ENCODE data around the gene TWIST1.

TWIST1 gene

GRCh38 chr7:19113002-19113350, 4.5 kb downstream of the TWIST1 start:
- DNase-seq, result no peak

- no peak for DNase-seq
Observed at GRCh38 chr7:19112274-19113001, 5.0 kb downstream of the TWIST1 start.

- DNase-seq, result no peak
Observed at GRCh38 chr7:19111474-19112273, 5.8 kb downstream of the TWIST1 start.

GRCh38 chr7:19110776-19111175, 6.7 kb downstream of the TWIST1 start:
- no peak for DNase-seq

- DNase-seq, result no peak
Observed at GRCh38 chr7:19110026-19110730, 7.3 kb downstream of the TWIST1 start.

GRCh38 chr7:19109000-19109946, 8.2 kb downstream of the TWIST1 start:
- DNase-seq, result no peak

- peak; percentile 10 to 34 for DNase-seq
Observed at GRCh38 chr7:19107356-19108146, 9.9 kb downstream of the TWIST1 start.

GRCh38 chr7:19107081-19107355, 10.4 kb downstream of the TWIST1 start:
- DNase-seq, result no peak

GRCh38 chr7:19106241-19107080, 11.0 kb downstream of the TWIST1 start:
- DNase-seq, result no peak

- DNase-seq, result no peak
Observed at GRCh38 chr7:19105546-19105945, 11.9 kb downstream of the TWIST1 start.

GRCh38 chr7:19104811-19105210, 12.6 kb downstream of the TWIST1 start:
- DNase-seq, result no peak

- no peak for DNase-seq
Observed at GRCh38 chr7:19102884-19103283, 14.6 kb downstream of the TWIST1 start.

GRCh38 chr7:19101909-19102308, 15.5 kb downstream of the TWIST1 start:
- no peak for DNase-seq

- DNase-seq, result no peak
Observed at GRCh38 chr7:19101472-19101871, 16.0 kb downstream of the TWIST1 start.

GRCh38 chr7:19099924-19100323, 17.5 kb downstream of the TWIST1 start:
- no peak for DNase-seq

- no peak for DNase-seq
Observed at GRCh38 chr7:19099194-19099593, 18.2 kb downstream of the TWIST1 start.

GRCh38 chr7:19098510-19098909, 18.9 kb downstream of the TWIST1 start:
- no peak for DNase-seq

- no peak for DNase-seq
Observed at GRCh38 chr7:19097165-19098055, 20.0 kb downstream of the TWIST1 start.

- DNase-seq, result no peak
Observed at GRCh38 chr7:19095353-19095860, 22.0 kb downstream of the TWIST1 start.

All from Kasumi-1 (cell line).